Measurements from ENCODE around the gene TOP1.

- TF ChIP-seq EZH2 (IDR thresholded peaks at IDR 0.05; ENCODE audit: low read length, unreplicated experiment), result no peak
- TF ChIP-seq, protein P1, sequence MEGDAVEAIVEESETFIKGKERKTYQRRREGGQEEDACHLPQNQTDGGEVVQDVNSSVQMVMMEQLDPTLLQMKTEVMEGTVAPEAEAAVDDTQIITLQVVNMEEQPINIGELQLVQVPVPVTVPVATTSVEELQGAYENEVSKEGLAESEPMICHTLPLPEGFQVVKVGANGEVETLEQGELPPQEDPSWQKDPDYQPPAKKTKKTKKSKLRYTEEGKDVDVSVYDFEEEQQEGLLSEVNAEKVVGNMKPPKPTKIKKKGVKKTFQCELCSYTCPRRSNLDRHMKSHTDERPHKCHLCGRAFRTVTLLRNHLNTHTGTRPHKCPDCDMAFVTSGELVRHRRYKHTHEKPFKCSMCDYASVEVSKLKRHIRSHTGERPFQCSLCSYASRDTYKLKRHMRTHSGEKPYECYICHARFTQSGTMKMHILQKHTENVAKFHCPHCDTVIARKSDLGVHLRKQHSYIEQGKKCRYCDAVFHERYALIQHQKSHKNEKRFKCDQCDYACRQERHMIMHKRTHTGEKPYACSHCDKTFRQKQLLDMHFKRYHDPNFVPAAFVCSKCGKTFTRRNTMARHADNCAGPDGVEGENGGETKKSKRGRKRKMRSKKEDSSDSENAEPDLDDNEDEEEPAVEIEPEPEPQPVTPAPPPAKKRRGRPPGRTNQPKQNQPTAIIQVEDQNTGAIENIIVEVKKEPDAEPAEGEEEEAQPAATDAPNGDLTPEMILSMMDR (conservative IDR thresholded peaks at IDR 0.05; ENCODE audit: low read depth, low read length), result no peak
- TF ChIP-seq EZH2phosphoT487 (IDR thresholded peaks at IDR 0.05; ENCODE audit: borderline replicate concordance, low read length), result no peak
Measured at GRCh38 chr20:41037179-41037578, 8.6 kb downstream of the TOP1 start.

Data from PC-3 (cell line).